GM18951 (cell line): ENCODE data around the gene VPS45.
"Not testable (repeated sequence)": the region's sequence is repeated elsewhere in the genome, so short reads cannot be mapped to it uniquely, and the experiment has no call there.

ENCODE experiments used
- POLR2A ChIP-seq: IDR thresholded peaks from 4 replicates; pipeline ENCODE4 v1.6.1; 2011; ENCODE audit warnings: mild to moderate bottlenecking; ENCODE audit not compliant: insufficient read length, insufficient read depth; ENCODE audit errors: extremely low read depth
- in situ Hi-C: fragments of 300-500 bp; cut with MboI; formaldehyde crosslinking; loops from one replicate; pipeline ENCODE4 v1.12.0; 2022; ENCODE audit warnings: low sequenced_read_pairs, mixed read lengths, inconsistent platforms; ENCODE audit not compliant: unreplicated experiment

Gene VPS45

GRCh38 chr1:150127868-150128267 is 60.3 kb downstream of the VPS45 start:
- in situ Hi-C loops, result no loop called here
- TF ChIP-seq POLR2A, result no peak

GRCh38 chr1:150132372-150132771 is 64.8 kb downstream of the VPS45 start:
- in situ Hi-C loops, result no loop called here
- no peak for TF ChIP-seq POLR2A

GRCh38 chr1:150134537-150134936 is 67.0 kb downstream of the VPS45 start:
- in situ Hi-C loops, result no loop called here
- no peak for TF ChIP-seq POLR2A

GRCh38 chr1:150135400-150135799 is 67.8 kb downstream of the VPS45 start:
- in situ Hi-C loops, result not testable (repeated sequence)

- no peak for TF ChIP-seq POLR2A
- in situ Hi-C loops, result no loop called here
Measured at GRCh38 chr1:150138044-150138443, 70.5 kb downstream of the VPS45 start.

GRCh38 chr1:150141452-150141851 is 73.9 kb downstream of the VPS45 start:
- in situ Hi-C loops, result no loop called here
- no peak for TF ChIP-seq POLR2A

- in situ Hi-C loops, result no loop called here
- no peak for TF ChIP-seq POLR2A
Measured at GRCh38 chr1:150142083-150142482, 74.5 kb downstream of the VPS45 start.

GRCh38 chr1:150144606-150145005 is 77.0 kb downstream of the VPS45 start:
- TF ChIP-seq POLR2A, result no peak
- in situ Hi-C loops, result no loop called here

GRCh38 chr1:150146016-150146415 is 78.4 kb downstream of the VPS45 start:
- in situ Hi-C loops, result not testable (repeated sequence)

GRCh38 chr1:150146849-150147542 is 79.4 kb downstream of the VPS45 start:
- in situ Hi-C loops, result no loop called here
- TF ChIP-seq POLR2A, result no peak

GRCh38 chr1:150148837-150149270 is 81.3 kb downstream of the VPS45 start:
- in situ Hi-C loops, result no loop called here
- no peak for TF ChIP-seq POLR2A

GRCh38 chr1:150149271-150150132 is 81.9 kb downstream of the VPS45 start, which contains the start of gene PLEKHO1:
Gene PLEKHO1, plus strand, starts transcription at chr1:150149916. Its CDS starts 342 bp downstream, at chr1:150150258.
- peak; percentile 66 for TF ChIP-seq POLR2A
- in situ Hi-C loops, result no loop called here

GRCh38 chr1:150150133-150151021 is 82.8 kb downstream of the VPS45 start:
- in situ Hi-C loops, result no loop called here
- TF ChIP-seq POLR2A, result no peak
